HG03066 (cell line): ENCODE results near the gene HDLBP.
A peak's percentile ranks its signal among the peaks of the same experiment; 100 is the strongest.
"Not testable (repeated sequence)": the region's sequence is repeated elsewhere in the genome, so short reads cannot be mapped to it uniquely, and the experiment has no call there.

Source experiments
- ATAC-seq: cut with Tn5 transposase; IDR thresholded peaks from one replicate; pipeline ENCODE4 v1.9.1; 2021; ENCODE audit warnings: low read depth; ENCODE audit not compliant: unreplicated experiment

The HDLBP gene

DNA sequence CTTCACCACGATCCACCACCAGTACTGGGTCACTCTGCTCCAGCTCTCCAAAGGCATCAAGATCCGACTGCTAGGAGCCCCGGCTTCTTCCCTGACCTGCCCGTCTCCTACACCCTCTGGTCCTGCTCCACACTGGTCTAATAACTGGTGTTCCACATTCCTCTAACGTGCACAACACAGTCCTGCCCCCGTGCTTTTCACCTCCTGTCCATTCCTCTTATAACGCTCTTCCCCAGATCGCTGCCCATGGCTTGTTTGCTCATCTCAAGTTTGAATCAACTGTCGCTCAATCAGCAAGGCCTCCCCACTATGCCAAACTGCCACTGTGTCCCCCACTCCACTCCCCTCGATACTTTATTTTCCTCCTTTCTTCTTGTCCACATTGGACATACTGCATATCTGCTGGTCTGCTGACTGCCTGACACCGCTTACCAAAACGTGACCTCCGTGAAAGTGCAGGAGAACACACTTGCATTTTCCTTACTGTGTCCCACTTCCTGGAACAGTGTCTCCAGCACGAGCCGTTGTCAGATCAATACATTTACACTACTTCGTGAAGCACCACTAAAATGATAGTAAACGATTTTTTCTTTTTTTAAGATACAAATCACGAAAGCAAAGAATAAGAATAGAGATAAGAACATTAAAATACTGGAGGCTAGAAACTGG, 6.5 kb downstream of the HDLBP start:
- ATAC-seq = no peak

GRCh38 chr2:241308267-241308666, 7.2 kb downstream of the HDLBP start:
- no peak for ATAC-seq

GRCh38 chr2:241307055-241307454, 8.4 kb downstream of the HDLBP start:
- ATAC-seq = no peak

DNA sequence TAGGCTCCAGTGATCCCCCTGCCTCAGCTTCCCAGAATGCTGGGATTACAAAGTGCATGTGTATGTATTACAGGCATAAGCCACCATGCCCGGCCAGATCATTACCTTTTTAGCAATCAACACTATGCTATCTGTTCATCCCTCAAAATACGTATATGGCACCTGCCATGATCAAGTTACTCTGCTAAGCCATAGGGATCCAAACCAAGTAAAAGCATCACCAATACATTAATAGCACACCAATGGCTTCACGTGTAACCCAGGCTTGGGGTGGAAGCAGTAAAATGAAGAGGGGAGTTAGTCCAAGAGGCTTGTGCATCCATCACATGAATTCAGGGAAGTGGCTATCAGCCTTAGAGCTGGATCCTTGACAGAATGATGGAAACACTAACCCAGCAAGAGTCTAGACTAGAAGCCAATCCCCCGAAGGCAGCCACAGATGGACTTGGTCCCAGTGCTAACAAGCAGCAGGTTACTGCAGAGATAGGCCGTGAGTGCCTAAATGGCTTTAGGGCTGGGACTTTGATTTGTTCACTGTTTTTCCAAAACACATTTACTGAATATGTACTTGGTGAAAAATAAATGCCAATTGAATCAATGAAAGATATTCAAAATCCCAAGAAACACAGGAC, 11.3 kb downstream of the HDLBP start:
- ATAC-seq = no peak

DNA sequence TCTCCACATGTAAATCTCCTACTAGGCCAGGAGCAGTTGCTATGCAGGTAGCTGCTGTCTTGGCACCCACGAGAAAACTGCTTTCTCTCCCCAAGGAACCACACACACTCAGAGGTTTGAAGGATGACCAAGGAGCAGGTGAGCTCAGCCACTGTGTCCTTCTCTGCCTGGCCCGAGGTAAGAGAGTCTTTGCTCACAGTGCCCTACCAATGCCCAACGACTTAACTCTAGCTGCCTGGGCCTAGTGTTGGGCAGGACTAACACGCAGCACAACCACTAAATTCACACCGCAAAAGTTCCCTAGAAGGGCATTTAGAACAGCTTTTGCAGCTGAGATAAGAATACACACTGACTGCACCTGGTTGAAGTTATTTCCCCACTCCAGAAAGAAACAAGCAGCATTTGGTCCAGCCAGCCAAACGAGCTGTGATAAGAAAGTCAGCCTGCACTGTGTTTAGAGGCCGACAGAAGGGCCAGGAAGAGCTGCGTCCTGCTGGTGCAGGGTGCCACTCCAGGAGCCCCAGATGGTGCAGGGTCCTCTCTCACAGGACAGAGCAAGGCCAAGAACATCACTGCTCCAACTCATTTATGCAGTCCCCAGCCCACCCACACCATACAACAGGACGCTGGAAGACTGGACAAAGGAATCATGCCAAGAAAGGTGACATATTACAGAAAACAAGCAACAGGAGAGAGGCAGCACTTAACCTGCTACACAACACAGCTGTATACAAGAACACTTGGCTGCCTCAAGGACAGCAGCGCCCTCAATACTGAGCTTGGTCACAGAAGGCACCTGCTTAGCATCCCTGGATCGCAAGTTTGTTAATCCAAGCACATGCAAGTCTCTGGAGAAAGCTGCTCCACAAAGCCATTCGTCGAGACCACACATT, 12.5 kb downstream of the HDLBP start:
- ATAC-seq = no peak

GRCh38 chr2:241302083-241302482, 13.4 kb downstream of the HDLBP start:
- no peak for ATAC-seq

GRCh38 chr2:241300000-241300399, 15.5 kb downstream of the HDLBP start:
- no peak for ATAC-seq

GRCh38 chr2:241298673-241299072, 16.8 kb downstream of the HDLBP start:
- no peak for ATAC-seq

DNA sequence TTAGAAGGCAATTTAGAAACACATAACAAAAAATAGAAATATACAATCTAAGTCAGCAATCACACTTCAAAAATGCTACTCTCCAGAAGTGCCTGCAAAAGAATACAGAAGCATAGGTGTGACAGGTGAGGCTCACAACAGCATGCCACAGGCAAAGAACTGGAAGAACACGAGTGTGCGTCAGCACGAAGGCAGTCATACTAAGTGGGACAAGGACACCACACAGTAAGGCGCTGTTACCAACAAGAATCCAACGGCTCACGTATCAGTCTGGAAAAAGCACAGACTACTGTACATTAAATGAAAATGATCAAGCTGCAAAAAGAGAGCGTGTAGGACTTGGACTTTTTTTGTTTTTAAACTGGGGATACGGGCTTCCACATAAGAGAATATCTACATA, 18.7 kb downstream of the HDLBP start:
- no peak for ATAC-seq

DNA sequence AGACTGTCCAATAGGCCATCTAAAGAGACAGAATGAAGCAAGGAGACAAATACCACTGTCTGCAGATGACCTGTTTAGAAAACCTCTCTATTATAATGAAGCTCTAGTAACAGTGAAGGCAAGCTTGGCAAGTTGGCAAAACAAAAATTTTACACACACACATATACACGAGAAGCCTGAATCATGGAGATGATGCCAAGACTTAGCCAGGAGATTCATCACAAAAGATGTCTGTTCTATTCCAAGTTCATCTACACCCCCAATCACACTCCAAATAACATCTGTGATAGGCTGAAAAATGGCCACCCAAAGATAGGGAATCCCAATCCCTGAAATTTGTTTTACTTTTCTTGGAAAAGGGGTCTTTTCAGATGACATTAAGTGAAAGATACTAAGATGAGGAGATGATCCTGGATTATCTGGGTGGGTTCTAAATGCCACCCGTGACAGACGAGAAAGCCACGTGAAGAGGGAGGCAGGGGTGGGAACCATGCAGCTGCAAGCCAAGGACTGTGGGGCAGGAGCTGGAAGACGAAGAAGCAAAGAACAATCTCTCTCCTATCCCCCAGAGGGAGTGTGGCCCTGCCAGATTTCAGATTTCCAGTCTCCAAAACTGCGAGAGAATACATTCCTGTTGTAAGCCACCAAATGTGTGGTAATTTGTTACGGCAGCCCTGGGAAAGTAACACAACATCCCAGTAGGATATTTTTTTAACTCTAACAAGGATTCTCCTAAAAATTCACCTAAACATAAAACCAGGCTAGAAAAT, 20.0 kb downstream of the HDLBP start:
- no peak for ATAC-seq

DNA sequence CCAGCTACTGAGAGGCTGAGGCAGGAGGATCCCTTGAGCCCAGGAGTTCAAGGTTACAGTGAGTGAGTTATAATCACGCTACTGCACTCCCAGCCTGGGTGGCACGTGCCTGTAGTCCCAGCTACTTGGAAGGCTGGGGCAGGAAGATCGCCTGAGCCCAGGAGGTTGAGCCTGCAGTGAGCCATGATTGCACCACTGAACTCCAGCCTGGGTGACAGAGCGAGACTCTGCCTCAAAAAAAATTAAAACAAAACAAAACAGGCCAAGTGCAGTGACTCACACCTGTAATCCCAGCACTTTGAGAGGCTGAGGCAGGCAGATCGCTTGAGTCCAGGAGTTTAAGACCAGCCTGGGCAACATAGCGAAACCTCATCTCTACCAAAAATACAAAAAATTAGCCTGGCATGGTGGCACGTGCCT, 22.1 kb downstream of the HDLBP start:
- ATAC-seq = not testable (repeated sequence)

DNA sequence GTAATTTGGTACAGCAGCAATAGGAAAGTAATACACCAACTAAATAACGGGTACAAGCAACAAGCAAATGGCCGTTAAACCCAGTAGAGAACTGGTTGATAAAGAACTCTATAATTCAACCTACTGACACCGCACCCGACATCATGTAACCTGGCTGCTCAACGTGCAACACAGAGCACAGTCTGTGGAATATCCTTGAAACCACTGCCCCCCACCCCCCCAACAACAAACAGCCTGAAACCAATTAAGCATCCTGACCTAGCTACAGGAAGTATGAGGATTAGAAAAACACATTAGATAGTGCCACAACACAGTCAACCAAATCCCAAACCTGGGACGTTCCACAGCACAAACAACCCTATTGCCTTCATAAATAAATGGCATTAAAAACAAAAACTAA, 23.5 kb downstream of the HDLBP start:
- ATAC-seq = no peak

DNA sequence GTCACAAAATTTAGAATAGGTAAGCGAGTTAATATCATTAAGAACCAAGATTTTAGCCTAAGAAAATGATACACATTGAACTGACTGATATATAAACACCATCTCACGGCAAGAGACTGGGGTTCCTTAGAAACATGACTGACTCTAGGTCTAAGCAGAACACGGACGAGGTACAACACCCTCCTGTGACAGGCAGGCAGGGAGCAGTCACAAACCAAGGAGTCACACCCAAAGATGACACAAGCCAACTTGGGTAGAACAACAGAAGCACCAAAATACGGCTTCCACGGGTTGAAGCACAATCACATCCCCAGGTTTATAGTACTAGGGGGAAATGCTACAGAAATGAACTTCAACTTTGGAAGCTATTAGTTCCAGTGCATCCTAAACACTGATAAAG, 24.3 kb downstream of the HDLBP start:
- no peak for ATAC-seq

DNA sequence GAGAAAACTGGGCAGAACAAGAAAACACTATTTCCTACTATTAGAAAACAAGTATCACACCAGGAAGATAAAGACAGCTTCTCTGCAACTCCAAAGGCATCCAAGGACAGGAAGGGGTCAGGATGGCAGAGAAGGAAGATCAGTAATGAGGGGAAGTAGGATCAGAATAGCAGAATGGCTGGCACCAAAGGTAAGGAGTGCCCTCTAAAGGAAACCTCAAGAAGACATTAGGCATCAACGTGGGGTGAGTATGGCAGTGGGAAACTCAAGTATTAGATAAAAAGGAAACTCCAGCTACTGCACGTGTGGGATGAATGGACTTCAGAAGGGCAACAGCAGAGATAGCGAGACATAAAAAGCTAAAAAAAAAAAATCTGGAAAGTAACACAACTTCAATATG, 25.9 kb downstream of the HDLBP start:
- ATAC-seq = no peak

DNA sequence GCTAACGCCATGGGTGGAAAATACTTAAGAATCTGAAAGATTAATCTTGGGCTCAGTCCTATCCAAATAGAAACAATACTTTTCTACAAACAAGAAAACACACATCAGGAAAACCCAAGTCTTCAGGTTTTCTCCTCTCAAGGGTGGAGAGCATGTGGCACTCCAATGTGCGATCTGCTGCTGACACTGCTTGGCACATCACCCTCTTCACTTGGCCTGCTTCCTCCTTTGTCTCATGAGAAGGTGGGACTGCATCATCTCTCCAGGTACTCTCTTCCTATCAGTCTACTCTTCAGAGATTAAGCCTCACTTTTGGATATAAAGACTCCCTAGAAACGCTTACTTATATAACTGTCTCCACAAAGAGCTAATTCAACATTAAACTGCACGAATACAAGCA, 26.4 kb downstream of the HDLBP start:
- no peak for ATAC-seq

DNA sequence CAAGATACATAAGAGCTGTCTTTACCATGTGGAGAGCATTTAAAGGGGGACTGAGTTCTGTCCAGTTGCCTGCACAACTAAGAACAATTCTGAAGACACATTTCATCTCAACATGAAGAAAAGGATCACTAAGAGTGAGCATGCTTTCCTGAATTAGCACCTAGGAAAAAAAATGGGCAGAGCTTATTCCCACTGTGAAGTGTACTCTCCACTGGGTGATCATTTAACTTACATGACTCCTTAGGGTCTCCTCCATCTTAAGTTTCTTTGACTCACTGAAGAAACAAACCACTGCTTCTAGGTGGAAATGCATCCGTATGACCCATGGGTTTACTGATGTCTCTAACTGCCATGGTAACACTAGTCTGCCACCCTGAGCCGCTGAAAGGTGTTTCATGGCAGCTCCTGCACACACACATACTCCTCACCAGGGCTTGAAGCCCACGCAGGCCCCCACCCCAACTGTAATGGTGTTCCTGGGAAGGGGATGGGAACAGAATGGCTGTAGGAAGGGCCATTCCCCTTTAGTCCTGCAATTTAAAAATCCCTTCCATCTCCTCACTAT, 27.1 kb downstream of the HDLBP start:
- no peak for ATAC-seq

- no peak for ATAC-seq
These were observed 29.0 kb downstream of the HDLBP start for GRCh38 chr2:241286348-241287090.

GRCh38 chr2:241285596-241285995, 29.9 kb downstream of the HDLBP start:
- no peak for ATAC-seq

DNA sequence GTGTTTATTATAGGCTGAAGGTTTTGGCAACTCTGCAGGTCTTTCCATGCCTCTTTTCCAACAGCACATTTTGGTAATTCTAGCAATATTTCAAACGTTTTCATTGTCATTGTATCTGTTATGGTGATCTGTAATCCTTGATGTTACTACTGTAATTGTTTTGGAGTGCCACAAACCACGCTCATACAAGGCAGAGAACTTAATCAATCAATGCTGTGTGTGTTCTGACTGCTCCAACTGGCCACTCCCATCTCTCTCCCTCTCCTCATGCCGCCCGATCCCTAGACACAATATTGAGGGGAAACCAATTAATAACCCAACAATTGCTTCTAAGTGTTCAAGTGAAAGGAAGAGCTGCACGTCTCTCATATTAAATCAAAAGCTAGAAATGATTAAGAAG, 32.9 kb downstream of the HDLBP start:
- ATAC-seq = no peak

GRCh38 chr2:241280291-241280690, 35.2 kb downstream of the HDLBP start:
- peak; percentile 63 for ATAC-seq
